Bronchial epithelial cell (primary cell): ENCODE results near the gene RBM33. TPM values are rescaled to one million over a fixed set of nuclear protein-coding genes. Genes with fewer than 3 reads are reported as not detected.
A peak's percentile ranks its signal among the peaks of the same experiment; 100 is the strongest.

Experiments used
- DNase-seq: peaks from one replicate; pipeline ENCODE4 v3.0.0-alpha.2; 2010; ENCODE audit warnings: low read depth
- FAIRE-seq: peaks from 2 replicates; lab custom pipeline; 2011; peaks lifted over from hg19 to GRCh38; lab: Jason Lieb, UNC
- H3K27me3 ChIP-seq: 2 replicates; pipeline ENCODE4 v1.5.1; 2011; ENCODE audit warnings: low read length; ENCODE audit not compliant: control insufficient read depth, insufficient read depth
- H3K36me3 ChIP-seq: 2 replicates; pipeline ENCODE4 v1.5.1; 2011; ENCODE audit warnings: low read length; ENCODE audit not compliant: control insufficient read depth, insufficient read depth
- H3K4me3 ChIP-seq: 2 replicates; pipeline ENCODE4 v1.5.1; 2011; ENCODE audit warnings: mild to moderate bottlenecking, low read depth, low read length, control low read depth
- CTCF ChIP-seq: IDR thresholded peaks from 2 replicates; pipeline ENCODE4 v1.5.1; 2011; ENCODE audit warnings: mild to moderate bottlenecking, moderate library complexity, low read length, control low read depth, inconsistent platforms; ENCODE audit not compliant: insufficient read depth, severe bottlenecking
- total RNA-seq: library from RNA; depleted of rRNA; stranded (reverse); fragments of >200 nt; gene quantifications from 2 replicates; pipeline ENCODE4 v1.2.1, GENCODE V29; 2014

The RBM33 gene
- 17.1 and 27.8 TPM in 2 replicates for total RNA-seq

- no peak for TF ChIP-seq CTCF
- Histone ChIP-seq H3K36me3 (peaks cover 4% of the 10 kb centered on the region), H3K4me3 (peak within 1 kb of the TSS; percentile 81), H3K27me3 (no peaks in the 10 kb centered on the region)
- peak; percentile 66 for DNase-seq
- no peak for FAIRE-seq
Observed at GRCh38 chr7:155644178-155644970, at the start of gene RBM33. RBM33 (plus strand) TSS chr7:155644661; CDS start chr7:155644877, 216 bp downstream.

GRCh38 chr7:155594961-155595366 lies 49.5 kb upstream of the RBM33 start:
- FAIRE-seq, result no peak
- peak; percentile 58 for DNase-seq
- TF ChIP-seq CTCF, result no peak
- H3K27me3 ChIP-seq, result peaks cover 2% of the 10 kb centered on the region
- H3K4me3 ChIP-seq, result no peak overlapping the region
- H3K36me3 ChIP-seq, result no peaks in the 10 kb centered on the region

- no peaks in the 10 kb centered on the region for H3K36me3 ChIP-seq
- peaks cover 2% of the 10 kb centered on the region for H3K27me3 ChIP-seq
- no peak overlapping the region for H3K4me3 ChIP-seq
- no peak for TF ChIP-seq CTCF
- no peak for FAIRE-seq
- DNase-seq, result peak; percentile 56
Observed at GRCh38 chr7:155597753-155598140, 46.7 kb upstream of the RBM33 start.

GRCh38 chr7:155598810-155599210 lies 45.7 kb upstream of the RBM33 start:
- peak; percentile 49 for DNase-seq
- Histone ChIP-seq H3K4me3 (no peak overlapping the region), H3K27me3 (peaks cover 2% of the 10 kb centered on the region), H3K36me3 (no peaks in the 10 kb centered on the region)
- TF ChIP-seq CTCF, result peak; percentile 89
- no peak for FAIRE-seq

- Histone ChIP-seq H3K36me3 (no peaks in the 10 kb centered on the region), H3K4me3 (no peak overlapping the region), H3K27me3 (peaks cover 2% of the 10 kb centered on the region)
- TF ChIP-seq CTCF, result no peak
- FAIRE-seq, result no peak
- no peak for DNase-seq
Observed at GRCh38 chr7:155602156-155602555, 42.3 kb upstream of the RBM33 start.
